ENCODE measurements around the gene IFNG.

IFNG gene

GRCh38 chr12:68129979-68130378 is 29.6 kb downstream of the IFNG start:
- no peak for TF ChIP-seq CTCF (IDR thresholded peaks at IDR 0.05; ENCODE audit: low read depth, low read length)
- DNase-seq (ENCODE audit: extremely low read depth, low read depth), result no peak

GRCh38 chr12:68122236-68122920 is 37.2 kb downstream of the IFNG start:
- no peak for TF ChIP-seq CTCF (IDR thresholded peaks at IDR 0.05; ENCODE audit: low read depth, low read length)

GRCh38 chr12:68121143-68121542 is 38.4 kb downstream of the IFNG start:
- DNase-seq (ENCODE audit: extremely low read depth, low read depth), result no peak

More at GRCh38 chr12:68122236-68122920, 37.2 kb downstream of the IFNG start:
- no peak for DNase-seq (ENCODE audit: extremely low read depth, low read depth)

GRCh38 chr12:68119724-68120211 is 39.8 kb downstream of the IFNG start:
- no peak for DNase-seq (ENCODE audit: extremely low read depth, low read depth)

More at GRCh38 chr12:68121143-68121542, 38.4 kb downstream of the IFNG start:
- TF ChIP-seq CTCF (IDR thresholded peaks at IDR 0.05; ENCODE audit: low read depth, low read length), result no peak

GRCh38 chr12:68119250-68119649 is 40.3 kb downstream of the IFNG start:
- TF ChIP-seq CTCF (IDR thresholded peaks at IDR 0.05; ENCODE audit: low read depth, low read length), result no peak
- DNase-seq (ENCODE audit: extremely low read depth, low read depth), result no peak

More at GRCh38 chr12:68119724-68120211, 39.8 kb downstream of the IFNG start:
- no peak for TF ChIP-seq CTCF (IDR thresholded peaks at IDR 0.05; ENCODE audit: low read depth, low read length)

- DNase-seq (ENCODE audit: extremely low read depth, low read depth), result no peak
- no peak for TF ChIP-seq CTCF (IDR thresholded peaks at IDR 0.05; ENCODE audit: low read depth, low read length)
Measured at GRCh38 chr12:68118096-68118755, 41.3 kb downstream of the IFNG start.

GRCh38 chr12:68117661-68118060 is 41.9 kb downstream of the IFNG start:
- no peak for TF ChIP-seq CTCF (IDR thresholded peaks at IDR 0.05; ENCODE audit: low read depth, low read length)
- DNase-seq (ENCODE audit: extremely low read depth, low read depth), result no peak

Measured in AG09319 (cell line).